H1 (cell line): ENCODE measurements around the gene MAPK13. TPM values are rescaled to one million over a fixed set of nuclear protein-coding genes. Genes with fewer than 3 reads are reported as not detected.

Experiments used
- CTCF ChIA-PET: fragments of 300-600 bp; sonication (Branson Sonifier 250); formaldehyde crosslinking; loops from one replicate; lab custom pipeline; 2021; ENCODE audit not compliant: partially characterized antibody; lab: Charles Lee
- POLR2A ChIA-PET: fragments of 300-600 bp; sonication (Branson Sonifier 250); formaldehyde crosslinking; loops from one replicate; lab custom pipeline; 2021; ENCODE audit warnings: inconsistent platforms; ENCODE audit not compliant: partially characterized antibody; lab: Charles Lee
- DNase-seq, 2 experiments: peaks; one replicate each; pipeline versions ENCODE4 v3.0.0 to v3.0.0-alpha.2; 2010 to 2022; ENCODE audit warnings: low spot score in 2 of 2, low read depth in 1 of 2, mixed read lengths in 1 of 2
- FAIRE-seq: peaks from 2 replicates; lab custom pipeline; 2011; peaks lifted over from hg19 to GRCh38; lab: Jason Lieb, UNC
- H2AFZ ChIP-seq: 2 replicates; pipeline ENCODE4 v1.8.1; 2012; ENCODE audit warnings: low read length, inconsistent platforms
- H2AK5ac ChIP-seq: 2 replicates; pipeline ENCODE4 v1.6.1; 2013; ENCODE audit warnings: low read depth, low read length
- H2BK120ac ChIP-seq: replicated peaks from 2 replicates; pipeline ENCODE3; 2013; ENCODE audit warnings: low read depth, low read length, inconsistent platforms
- H2BK12ac ChIP-seq: 2 replicates; pipeline ENCODE4 v1.6.1; 2013; ENCODE audit warnings: low read depth, low read length
- H2BK15ac ChIP-seq: 2 replicates; pipeline ENCODE4 v1.6.1; 2013; ENCODE audit warnings: low read length
- H2BK20ac ChIP-seq: 2 replicates; pipeline ENCODE4 v1.6.1; 2013; ENCODE audit warnings: low read length
- H2BK5ac ChIP-seq: 2 replicates; pipeline ENCODE4 v1.6.1; 2013; ENCODE audit warnings: low read depth, low read length
- H3K14ac ChIP-seq: 2 replicates; pipeline ENCODE4 v1.6.1; 2013; ENCODE audit warnings: inconsistent platforms; ENCODE audit not compliant: insufficient read length
- H3K18ac ChIP-seq: 2 replicates; pipeline ENCODE4 v1.6.1; 2013; ENCODE audit warnings: low read length; ENCODE audit errors: extremely low read depth
- H3K23ac ChIP-seq: 2 replicates; pipeline ENCODE4 v1.6.1; 2013; ENCODE audit warnings: inconsistent platforms; ENCODE audit not compliant: insufficient read length
- H3K23me2 ChIP-seq: 2 replicates; pipeline ENCODE4 v1.6.1; 2013; ENCODE audit warnings: low read depth, low read length
- H3K27ac ChIP-seq: 2 replicates; pipeline ENCODE4 v1.6.1; 2011; ENCODE audit warnings: low read depth, low read length, inconsistent platforms
- H3K27me3 ChIP-seq, 4 experiments: replicated peaks in 1 of 4; 1 replicate in 1 of 4; 2 replicates in 3 of 4; pipeline versions ENCODE4 v1.6.1 to v1.8.1; 2011 to 2013; ENCODE audit warnings: low read length in 3 of 4, mild to moderate bottlenecking in 3 of 4, inconsistent platforms in 2 of 4, mixed read lengths in 2 of 4, moderate library complexity in 1 of 4; ENCODE audit not compliant: control insufficient read depth in 3 of 4, insufficient read depth in 3 of 4; ENCODE audit errors: extremely low read depth in 1 of 4
- H3K36me3 ChIP-seq, 4 experiments: 2 replicates each; pipeline versions ENCODE4 v1.6.1 to v1.8.1; 2011 to 2013; ENCODE audit warnings: mild to moderate bottlenecking in 4 of 4, low read length in 3 of 4, moderate library complexity in 2 of 4, control low read depth in 1 of 4, inconsistent platforms in 1 of 4; ENCODE audit not compliant: insufficient read depth in 4 of 4, control insufficient read depth in 2 of 4
- H3K4ac ChIP-seq: replicated peaks from 2 replicates; pipeline ENCODE3; 2013; ENCODE audit warnings: low read length, low read depth, mixed read lengths, inconsistent platforms; ENCODE audit not compliant: insufficient read length
- H3K4me1 ChIP-seq, 4 experiments: replicated peaks in 1 of 4; 1 replicate in 1 of 4; 2 replicates in 3 of 4; pipeline versions ENCODE4 v1.6.1 to v1.8.1; 2011 to 2013; ENCODE audit warnings: low read length in 3 of 4, inconsistent platforms in 2 of 4, mixed read lengths in 1 of 4; ENCODE audit not compliant: insufficient read depth in 4 of 4, control insufficient read depth in 3 of 4
- H3K4me2 ChIP-seq, 2 experiments: 2 replicates each; pipeline versions ENCODE4 v1.6.1 to v1.8.1; 2011 to 2013; ENCODE audit warnings: low read depth in 2 of 2, low read length in 2 of 2, control low read depth in 1 of 2, inconsistent platforms in 1 of 2, mild to moderate bottlenecking in 1 of 2; ENCODE audit not compliant: insufficient read depth in 1 of 2
- H3K4me3 ChIP-seq, 4 experiments: fragments of 200-600, 300-600 bp in 1 of 4; sonication (generic), shearing (Covaris generic), sonication (Bioruptor Twin) in 1 of 4; 2 replicates each; pipeline versions ENCODE4 v1.5.1 to v1.8.1; 2011 to 2016; ENCODE audit warnings: low read length in 4 of 4, low read depth in 3 of 4, control low read depth in 2 of 4, inconsistent platforms in 2 of 4, mild to moderate bottlenecking in 2 of 4, mixed read lengths in 1 of 4, moderate library complexity in 1 of 4; ENCODE audit not compliant: insufficient read depth in 2 of 4; ENCODE audit errors: extremely low read depth in 1 of 4
- H3K56ac ChIP-seq: replicated peaks from 2 replicates; pipeline ENCODE3; 2013; ENCODE audit warnings: low read depth, mild to moderate bottlenecking, mixed read lengths, low read length, inconsistent platforms; ENCODE audit not compliant: insufficient read length
- H3K79me1 ChIP-seq: 2 replicates; pipeline ENCODE4 v1.6.1; 2013; ENCODE audit warnings: low read depth, low read length, control low read depth
- H3K79me2 ChIP-seq, 2 experiments: 2 replicates each; pipeline versions ENCODE4 v1.6.1 to v1.8.1; 2012 to 2013; ENCODE audit warnings: low read length in 2 of 2, mild to moderate bottlenecking in 2 of 2, inconsistent platforms in 1 of 2; ENCODE audit not compliant: insufficient read depth in 2 of 2, control insufficient read depth in 1 of 2
- H3K9ac ChIP-seq, 4 experiments: replicated peaks in 1 of 4; 1 replicate in 1 of 4; 2 replicates in 3 of 4; pipeline versions ENCODE4 v1.6.1 to v1.8.1; 2011 to 2013; ENCODE audit warnings: low read depth in 3 of 4, low read length in 3 of 4, control low read depth in 2 of 4, mild to moderate bottlenecking in 2 of 4, moderate library complexity in 2 of 4, inconsistent platforms in 1 of 4; ENCODE audit errors: extremely low read depth in 1 of 4
- H3K9me3 ChIP-seq, 2 experiments: 2 replicates each; pipeline versions ENCODE4 v1.6.1 to v1.8.1; 2012 to 2013; ENCODE audit warnings: mild to moderate bottlenecking in 2 of 2, moderate library complexity in 2 of 2, control low read depth in 1 of 2, inconsistent platforms in 1 of 2, low read depth in 1 of 2, low read length in 1 of 2, mixed read lengths in 1 of 2; ENCODE audit not compliant: insufficient read depth in 2 of 2
- H4K20me1 ChIP-seq, 2 experiments: replicated peaks in 1 of 2; 2 replicates each; pipeline versions ENCODE3 to v1.8.1; 2011 to 2013; ENCODE audit warnings: inconsistent platforms in 2 of 2, low read length in 2 of 2, mild to moderate bottlenecking in 1 of 2; ENCODE audit not compliant: insufficient read depth in 2 of 2, control insufficient read depth in 1 of 2
- H4K5ac ChIP-seq: 2 replicates; pipeline ENCODE4 v1.6.1; 2013; ENCODE audit warnings: low read length, low read depth, mixed read lengths, inconsistent platforms; ENCODE audit not compliant: insufficient read length
- H4K8ac ChIP-seq: 2 replicates; pipeline ENCODE4 v1.8.0; 2013; ENCODE audit warnings: mild to moderate bottlenecking, moderate library complexity, low read length, inconsistent platforms; ENCODE audit not compliant: insufficient read depth; ENCODE audit errors: extremely low read depth
- H4K91ac ChIP-seq: replicated peaks from 2 replicates; pipeline ENCODE3; 2013; ENCODE audit warnings: low read length, mixed read lengths, inconsistent platforms; ENCODE audit not compliant: insufficient read length
- BACH1 ChIP-seq: IDR thresholded peaks from 2 replicates; pipeline ENCODE4 v1.6.1; 2012; ENCODE audit warnings: low read length, improper control_type of control experiment
- BCL11A ChIP-seq, 2 experiments: IDR thresholded peaks; one replicate each; pipeline ENCODE4 v1.6.1; 2011; ENCODE audit warnings: low read depth in 2 of 2, low read length in 2 of 2, mild to moderate bottlenecking in 2 of 2
- CBX8 ChIP-seq: fragments of 300-800, 300-1000 bp; sonication (generic); IDR thresholded peaks from 2 replicates; pipeline ENCODE4 v1.7.1; 2016; ENCODE audit warnings: low read depth, low read length, borderline replicate concordance
- EGR1 ChIP-seq: IDR thresholded peaks from 2 replicates; pipeline ENCODE4 v1.6.1; 2011; ENCODE audit warnings: low read depth, low read length, borderline replicate concordance
- EZH2 ChIP-seq: fragments of 200-600 bp; sonication (generic); IDR thresholded peaks from 2 replicates; pipeline ENCODE4 v1.7.1; 2012; ENCODE audit warnings: low read depth, mild to moderate bottlenecking, moderate library complexity, low read length, inconsistent platforms; ENCODE audit not compliant: severe bottlenecking
- JUN ChIP-seq: IDR thresholded peaks from 2 replicates; pipeline ENCODE4 v1.6.1; 2011; ENCODE audit warnings: low read depth, mild to moderate bottlenecking, improper control_type of control experiment, low read length
- NRF1 ChIP-seq: IDR thresholded peaks from 2 replicates; pipeline ENCODE4 v1.6.1; 2011; ENCODE audit warnings: mild to moderate bottlenecking, low read depth, low read length, improper control_type of control experiment
- POLR2A ChIP-seq, 2 experiments: IDR thresholded peaks; 1 replicate in 1 of 2; 2 replicates in 1 of 2; pipeline ENCODE4 v1.6.1; 2011; ENCODE audit warnings: low read depth in 2 of 2, low read length in 2 of 2, mild to moderate bottlenecking in 2 of 2; ENCODE audit errors: control extremely low read depth in 1 of 2
- RBBP5 ChIP-seq: IDR thresholded peaks from 2 replicates; pipeline ENCODE4 v1.7.1; 2012; ENCODE audit warnings: low read depth, mild to moderate bottlenecking, inconsistent platforms, low read length, moderate library complexity, borderline replicate concordance
- SIRT6 ChIP-seq: IDR thresholded peaks from one replicate; pipeline ENCODE4 v1.7.1; 2012; ENCODE audit warnings: low read length, inconsistent platforms
- TCF12 ChIP-seq: IDR thresholded peaks from 2 replicates; pipeline ENCODE4 v1.6.1; 2011; ENCODE audit warnings: low read depth, mild to moderate bottlenecking, low read length
- WGBS, 2 experiments: shearing (Covaris generic) in 1 of 2; methylation state at CpG; one replicate each; pipeline versions ENCODE4 v1.1.6 to v1.1.7; 2013 to 2015; ENCODE audit warnings: low lambda C conversion rate in 2 of 2, mixed read lengths in 2 of 2, inconsistent platforms in 1 of 2, low coverage in 1 of 2, missing lambda C conversion rate in 1 of 2; ENCODE audit not compliant: insufficient replicate concordance in 2 of 2, insufficient coverage in 1 of 2, insufficient read length in 1 of 2; ENCODE audit errors: extremely low coverage in 1 of 2, missing lambda C conversion rate in 1 of 2; 5-methylcytosine and 5-hydroxymethylcytosine counted together
- polyA plus RNA-seq, 7 experiments: library from polyadenylated mRNA; depleted of rRNA in 3 of 7; stranded (reverse) in 5 of 7; unstranded in 2 of 7; fragments of >200 nt in 5 of 7; fragments of 200-250 nt in 2 of 7; gene quantifications; 1 replicate in 5 of 7; 2 replicates in 1 of 7; 4 replicates in 1 of 7; pipeline versions ENCODE4 v1.2.1 to v1.2.3, GENCODE V29; 2011 to 2013; ENCODE audit warnings: missing spikeins in 2 of 7, mixed read lengths in 2 of 7
- total RNA-seq: library from RNA; stranded (reverse); fragmentation: NEBNext Ultra II Directional; extraction: Animal tissue kit (Norgen Biotek cat#: 25700); gene quantifications from 2 replicates; pipeline ENCODE4 v1.2.1, GENCODE V29; 2021

Gene MAPK13
- total and polyA plus RNA-seq, 2 of the 8 experiments (the other 6 are each of a cell fraction or from before 2014, with no cell fraction given): 10.1 to 14.1 TPM

GRCh38 chr6:36169023-36170007 is 39.0 kb downstream of the MAPK13 start:
- Histone ChIP-seq H4K91ac (no peak overlapping the region), H2BK20ac (no peak overlapping the region), H3K36me3 (no peaks in the 10 kb centered on the region), H3K9ac (no peak overlapping the region), H3K23me2 (no peaks in the 10 kb centered on the region), H3K27me3 (no peaks in the 10 kb centered on the region), H3K27ac (no peak overlapping the region), H2AK5ac (no peak overlapping the region), H2BK120ac (no peak overlapping the region), H3K4me1 (no peaks in the 10 kb centered on the region), H3K14ac (no peak overlapping the region), H4K8ac (no peak overlapping the region), H3K79me1 (no peaks in the 10 kb centered on the region), H3K23ac (no peak overlapping the region), H3K9me3 (no peaks in the 10 kb centered on the region), H2BK15ac (no peak overlapping the region), H4K5ac (no peak overlapping the region), H2BK5ac (no peak overlapping the region), H2BK12ac (no peak overlapping the region), H2AFZ (no peak overlapping the region), H3K79me2 (no peaks in the 10 kb centered on the region), H3K18ac (no peak overlapping the region), H3K4me3 (no peak overlapping the region), H3K4ac (no peak overlapping the region), H3K4me2 (no peak overlapping the region), H4K20me1 (no peaks in the 10 kb centered on the region), H3K56ac (no peak overlapping the region)
- no peak for FAIRE-seq
- TF ChIP-seq BCL11A (IDR thresholded peaks at IDR 0.05; ENCODE audit: low read depth in 2 of 2, low read length in 2 of 2) (no peak), RBBP5 (no peak), NRF1 (no peak), CBX8 (no peak), JUN (no peak), BACH1 (no peak), EGR1 (no peak), TCF12 (no peak), POLR2A (IDR thresholded peaks at IDR 0.05; ENCODE audit: control extremely low read depth in 1 of 2, low read depth in 2 of 2, low read length in 2 of 2) (no peak), SIRT6 (no peak), EZH2 (no peak)
- no peak for DNase-seq
- CTCF ChIA-PET: no interaction called here
- POLR2A ChIA-PET: no interaction called here
- 95% methylated on average over 2 of the region's 2 CpGs; no CpG with 5 or more reads in 1 of the 2 experiments for WGBS, 2 experiments
